SU-DHL-6 (cell line): ENCODE measurements around the gene GFRAL.

ENCODE experiments used
- CTCF ChIP-seq: fragments of 200-600 bp; sonication (generic); IDR thresholded peaks from one replicate; pipeline ENCODE4 v1.5.1; 2017; ENCODE audit warnings: antibody characterized with exemption, mild to moderate bottlenecking, low read length, moderate library complexity; ENCODE audit not compliant: insufficient read depth, poor library complexity, severe bottlenecking
- EZH2phosphoT487 ChIP-seq: fragments of 200-600 bp; sonication (generic), shearing (Covaris generic); conservative IDR thresholded peaks from 2 replicates; pipeline ENCODE4 v1.6.1; 2018; ENCODE audit warnings: mild to moderate bottlenecking, antibody characterized with exemption, low read length, moderate library complexity, mixed read lengths

DNA sequence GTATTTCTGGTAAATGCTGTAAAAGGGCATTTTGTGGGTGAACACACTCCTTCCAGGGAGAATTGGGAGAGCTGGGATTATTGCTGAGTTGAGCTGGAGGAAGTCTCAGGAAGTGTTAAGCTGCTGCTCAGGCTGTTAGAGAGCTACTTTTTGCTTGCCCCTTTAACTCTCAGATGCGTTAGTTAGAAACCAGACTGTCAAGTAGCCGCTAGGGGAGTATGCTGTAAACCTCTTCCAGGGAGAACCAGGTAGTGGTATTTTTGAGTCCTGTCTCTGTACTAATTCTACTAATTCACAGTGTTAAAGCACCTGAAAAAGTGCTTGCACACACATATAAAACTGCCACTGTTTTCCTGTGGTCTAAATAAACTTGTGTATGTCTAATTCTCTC, 6.6 kb upstream of the GFRAL start:
- TF ChIP-seq CTCF (no peak), EZH2phosphoT487 (no peak)
